Measurements from ENCODE around the gene TTF2.

GRCh38 chr1:117033772-117034171 lies 26.4 kb upstream of the TTF2 start:
- TF ChIP-seq CTCF (IDR thresholded peaks at IDR 0.05 in 4 of 5, conservative IDR thresholded peaks at IDR 0.05 in 1 of 5) = no peak
- no peak for TF ChIP-seq POLR2A (IDR thresholded peaks at IDR 0.05)
